Caki2 (cell line): ENCODE measurements around the gene DYRK2. TPM values are rescaled to one million over a fixed set of nuclear protein-coding genes. Genes with fewer than 3 reads are reported as not detected.
A peak's percentile ranks its signal among the peaks of the same experiment; 100 is the strongest.

Experiments
- DNase-seq: peaks from one replicate; pipeline ENCODE4 v3.0.0-alpha.2; 2015; ENCODE audit warnings: low read depth
- in situ Hi-C: cut with HindIII; loops from 2 replicates; pipeline ENCODE4 v1.10.0; 2016; ENCODE audit warnings: low sequenced_read_pairs, low pct_unique_long_range_greater_than_20kb, mixed read lengths
- total RNA-seq: library from RNA; depleted of rRNA; stranded (reverse); fragments of >200 nt; shearing (Covaris generic); gene quantifications from 2 replicates; pipeline ENCODE4 v1.2.3, GENCODE V29; 2014; ENCODE audit warnings: low replicate concordance; rRNA removed

DYRK2 gene
- total RNA-seq: 54.9 and 58.0 TPM in 2 replicates

DNA sequence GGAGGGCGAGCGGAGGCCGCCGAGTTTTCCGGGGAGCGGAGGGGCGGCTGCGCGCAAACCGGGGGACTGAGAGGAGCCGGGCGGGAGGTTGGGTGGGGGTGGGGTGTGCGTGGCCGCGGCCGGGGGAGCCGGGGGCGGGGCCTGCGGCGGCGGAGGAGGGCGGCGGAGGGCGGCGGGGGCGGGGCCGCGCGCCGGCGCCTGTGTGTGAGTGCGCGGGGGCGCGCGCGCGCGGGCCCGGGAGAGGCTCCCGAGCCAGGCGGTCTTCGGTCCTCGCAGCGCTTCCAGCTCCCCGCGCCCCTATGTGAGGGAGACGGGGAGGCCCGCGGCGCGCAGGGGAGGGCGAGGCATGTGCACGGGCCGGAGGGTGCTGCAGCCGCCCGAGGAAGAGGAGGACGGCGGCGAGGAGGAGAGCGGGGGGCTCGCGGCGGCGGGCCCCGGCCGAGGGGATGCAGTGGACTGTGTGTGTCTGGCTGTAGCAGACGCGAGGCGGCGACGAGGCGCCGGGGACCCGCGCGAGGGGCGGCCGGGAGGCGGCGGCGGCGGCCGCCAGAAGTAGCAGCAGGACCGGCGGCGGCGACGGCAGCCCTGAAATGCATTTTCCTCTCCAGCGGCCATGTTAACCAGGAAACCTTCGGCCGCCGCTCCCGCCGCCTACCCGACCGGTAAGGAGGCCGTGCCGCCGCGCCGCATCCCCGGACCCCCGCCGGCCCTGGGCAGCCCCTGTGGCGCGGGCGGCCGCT lies at the start of gene DYRK2:
TSS of gene DYRK2 (plus strand) at position 225 of the 740 bp plus-strand sequence. CDS start at position 614, 389 bp downstream.
- DNase-seq: peak; percentile 88
- in situ Hi-C loops: no loop called here

DNA sequence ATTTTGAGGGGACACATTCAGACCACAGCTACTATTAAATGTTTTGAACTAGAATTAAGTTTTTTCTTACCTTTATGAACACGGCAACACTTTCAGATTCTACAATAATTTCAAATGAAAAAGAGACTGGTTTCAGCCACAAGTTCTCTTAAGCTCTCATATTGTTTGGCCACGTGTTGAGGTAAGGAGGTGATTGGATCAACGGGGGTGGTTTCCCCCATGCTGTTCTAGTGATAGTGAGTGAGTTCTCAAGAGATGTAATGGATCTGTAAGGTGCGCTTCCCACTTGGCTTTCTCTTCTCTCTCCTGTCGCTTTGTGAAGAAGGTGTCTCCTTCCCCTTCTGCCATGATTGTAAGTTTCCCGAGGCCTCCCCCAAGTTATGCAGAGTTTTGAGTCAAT lies 48.9 kb upstream of the DYRK2 start:
- DNase-seq: no peak
- in situ Hi-C loops: no loop called here

DNA sequence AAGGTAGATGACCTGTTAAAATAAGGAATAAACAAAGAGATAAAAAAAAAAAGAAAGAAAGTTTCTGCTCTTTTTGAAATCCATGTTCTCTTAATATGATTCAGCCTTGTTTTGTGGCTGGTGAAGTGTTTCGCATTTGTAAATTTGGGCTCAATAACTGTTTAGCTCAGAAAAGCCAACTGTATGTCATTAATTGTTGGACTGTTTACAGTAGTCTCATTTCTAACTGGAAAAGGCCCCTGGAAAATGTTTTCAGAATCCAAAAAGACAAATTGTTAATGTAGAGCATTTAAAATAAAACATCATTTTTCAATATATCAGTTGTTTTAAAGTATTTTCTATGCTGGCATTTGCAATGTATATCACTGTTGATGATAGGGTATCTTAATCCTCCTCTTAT lies 47.4 kb upstream of the DYRK2 start:
- in situ Hi-C loops: no loop called here

DNA sequence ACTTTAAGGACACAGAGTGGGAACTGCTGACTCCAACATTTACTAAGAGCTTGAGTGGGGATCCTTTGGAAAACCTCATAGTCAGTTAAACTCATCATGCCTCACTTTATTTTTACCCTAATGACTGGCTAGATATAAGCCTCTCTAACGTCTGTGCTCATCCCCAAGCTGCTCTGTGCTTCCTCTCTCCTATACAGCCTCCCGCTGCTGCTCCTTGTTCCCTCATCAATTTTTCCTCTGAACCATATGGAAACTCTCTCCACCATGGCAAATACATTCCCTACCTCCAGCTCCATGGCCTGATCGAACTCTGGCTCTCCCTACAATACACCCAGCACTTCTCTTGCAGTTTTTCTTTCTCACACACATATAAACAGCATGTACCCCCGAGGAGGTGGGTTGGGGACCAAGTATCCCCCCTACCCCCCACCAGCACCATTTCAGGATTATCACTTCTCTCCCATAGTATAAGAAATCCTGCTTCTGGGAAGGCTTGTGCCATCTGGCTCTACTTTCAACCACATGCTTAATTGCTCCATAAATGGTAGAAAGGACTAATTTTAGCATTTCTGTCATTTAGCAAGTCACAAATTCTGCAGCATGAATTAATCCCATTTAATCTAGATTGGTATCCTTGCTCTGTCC lies 39.2 kb upstream of the DYRK2 start:
- no peak for DNase-seq
- in situ Hi-C loops: no loop called here

More for the DNA sequence above, 47.4 kb upstream of the DYRK2 start:
- no peak for DNase-seq

DNA sequence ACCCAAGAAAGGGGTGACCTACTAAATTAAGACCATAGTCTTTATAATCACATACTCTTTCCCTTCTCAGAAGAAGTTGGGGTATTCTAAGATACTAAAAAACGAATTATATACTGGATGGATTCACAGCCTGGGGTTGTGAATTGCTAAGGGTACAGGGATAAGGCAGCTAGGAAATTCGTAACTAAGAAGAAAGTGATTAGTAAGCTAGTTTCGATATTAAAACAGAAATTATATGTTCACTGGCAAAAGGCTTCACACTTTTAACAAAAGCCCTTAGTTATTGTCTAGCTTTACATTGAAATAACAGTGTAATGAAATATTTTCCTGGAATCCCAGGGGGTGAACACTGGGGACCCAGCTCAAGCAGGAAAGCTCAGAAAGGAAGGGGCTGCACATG lies 35.5 kb upstream of the DYRK2 start:
- no peak for DNase-seq
- in situ Hi-C loops: no loop called here

DNA sequence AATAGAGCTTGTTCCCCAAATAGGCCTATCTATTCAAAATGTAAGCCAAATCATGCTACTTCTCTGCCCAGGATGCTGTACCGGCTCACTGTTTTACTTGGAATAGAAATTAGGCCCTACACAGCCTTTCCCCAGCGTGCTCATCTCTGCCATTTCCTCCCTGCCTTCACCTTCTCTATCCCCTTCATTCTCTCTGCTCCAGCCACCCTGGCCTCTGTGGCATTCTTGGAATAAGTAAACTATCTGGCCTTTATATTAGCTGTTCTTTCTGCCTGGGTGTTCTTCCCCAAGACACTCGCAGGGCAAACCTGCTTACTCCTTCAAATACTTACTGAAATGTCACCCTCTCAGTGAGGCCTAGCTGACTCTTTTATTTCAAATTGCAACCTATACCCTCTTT lies 30.9 kb upstream of the DYRK2 start:
- in situ Hi-C loops: no loop called here
- DNase-seq: no peak

DNA sequence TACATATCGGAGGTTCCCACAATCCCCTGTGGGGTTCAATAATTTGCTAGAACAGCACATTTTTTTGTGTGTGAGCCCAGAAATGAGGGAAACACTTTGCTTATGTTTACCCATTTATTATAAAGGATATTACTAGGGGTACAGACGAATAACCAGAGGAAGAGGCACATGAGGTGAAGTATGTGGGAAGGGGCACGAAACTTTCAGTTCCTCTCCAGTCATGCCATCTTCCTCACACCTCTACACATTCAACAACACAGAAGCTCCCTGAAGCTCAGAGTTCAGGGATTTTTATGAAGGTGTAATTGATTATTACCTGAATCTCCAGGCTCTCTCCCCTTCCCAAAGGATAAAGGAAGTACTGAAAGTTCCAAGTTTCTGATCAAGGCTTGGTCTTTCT lies 30.2 kb upstream of the DYRK2 start:
- DNase-seq: no peak
- in situ Hi-C loops: no loop called here

DNA sequence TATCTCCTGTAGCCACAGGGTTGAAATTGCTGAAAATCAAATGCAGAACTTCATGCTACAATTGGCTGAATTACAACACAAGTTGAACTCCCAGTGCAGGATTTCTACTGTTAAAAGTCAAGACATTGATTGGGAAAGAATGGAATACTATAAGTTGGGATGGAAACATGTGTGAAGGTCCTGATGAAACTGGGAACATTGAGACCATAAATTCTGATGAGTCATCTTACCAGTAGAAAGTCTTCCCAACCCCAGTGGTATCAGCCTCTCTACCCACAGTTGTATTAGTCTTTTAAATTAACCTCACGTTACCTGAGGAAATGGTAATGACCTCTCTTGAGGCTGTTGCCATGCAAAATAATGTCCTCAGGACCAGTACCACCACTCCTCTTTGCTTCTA lies 27.4 kb upstream of the DYRK2 start:
- in situ Hi-C loops: no loop called here
- no peak for DNase-seq

DNA sequence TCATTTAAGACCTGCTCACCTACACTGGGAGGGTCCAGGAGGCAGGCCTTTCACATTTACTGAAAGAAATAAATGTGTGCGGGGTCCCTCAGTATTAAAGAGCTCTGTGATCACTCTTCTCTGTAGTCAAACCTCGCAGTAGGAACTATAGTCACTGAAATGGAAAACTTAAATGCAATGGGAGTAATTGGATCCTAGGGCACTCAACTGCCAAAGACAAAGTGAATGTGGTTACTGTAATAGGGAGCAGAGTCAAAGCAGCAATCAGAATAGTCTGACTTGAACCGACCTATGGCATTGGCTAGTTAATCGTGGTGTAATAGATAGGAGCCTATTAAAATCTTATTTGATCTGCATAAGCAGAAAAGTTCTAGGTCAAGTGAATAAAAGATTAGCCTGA lies 26.6 kb upstream of the DYRK2 start:
- in situ Hi-C loops: no loop called here
- no peak for DNase-seq

DNA sequence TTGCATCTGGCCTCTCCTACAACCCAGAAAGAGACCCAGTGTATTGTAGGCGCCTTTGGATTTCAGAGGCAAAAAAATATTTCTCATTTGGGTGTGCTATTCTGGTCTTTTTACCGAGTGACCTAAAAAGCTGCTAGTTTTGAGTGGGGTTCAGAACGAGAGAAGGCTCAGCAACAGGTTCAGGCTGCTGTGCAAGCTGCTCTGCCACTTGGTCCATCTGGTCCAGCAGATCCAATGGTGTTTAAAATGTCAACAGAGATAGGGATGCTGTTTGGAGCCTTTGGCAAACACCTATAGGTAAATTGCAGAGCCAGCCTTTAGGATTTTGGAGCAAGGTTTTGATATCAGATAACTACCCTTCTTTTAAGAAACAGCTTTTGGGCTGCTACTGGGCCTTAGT lies 25.3 kb upstream of the DYRK2 start:
- DNase-seq: no peak
- in situ Hi-C loops: no loop called here

DNA sequence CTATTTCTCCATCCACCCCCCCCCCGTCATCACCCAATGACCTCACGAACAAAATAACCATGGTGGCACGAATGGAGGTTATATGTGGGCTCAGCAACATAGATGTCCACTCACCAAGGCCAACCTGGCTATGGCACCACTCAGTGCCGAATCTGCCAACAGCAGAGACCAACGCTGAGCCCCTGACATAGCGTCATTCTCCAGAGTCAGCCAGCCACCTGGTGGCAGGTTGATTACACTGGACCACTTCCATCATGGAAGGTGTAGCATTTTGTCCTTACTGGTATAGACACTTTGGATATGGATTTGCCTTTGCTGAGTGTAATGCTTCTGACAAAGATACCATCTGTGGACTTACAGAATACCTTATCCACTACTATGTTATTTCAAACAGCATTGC lies 24.2 kb upstream of the DYRK2 start:
- no peak for DNase-seq
- in situ Hi-C loops: no loop called here

DNA sequence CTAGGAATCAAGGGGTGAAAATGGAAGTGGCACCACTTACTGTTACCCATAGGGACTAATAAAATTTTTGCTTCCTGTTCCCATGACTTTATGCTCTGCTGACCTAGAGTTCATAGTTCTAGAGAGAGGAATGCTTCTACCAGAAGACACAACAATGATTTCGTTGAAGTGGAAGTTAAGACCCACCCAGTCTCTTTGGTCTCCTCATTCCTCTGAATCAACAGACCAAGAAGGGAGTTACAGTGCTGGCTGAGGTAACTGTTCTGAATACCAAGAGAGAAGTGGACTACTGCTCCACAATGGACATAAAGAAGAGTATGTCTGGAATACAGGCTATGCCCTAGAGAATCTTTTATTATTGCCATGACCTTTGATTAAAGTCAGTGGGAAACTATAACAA lies 23.5 kb upstream of the DYRK2 start:
- DNase-seq: peak; percentile 99
- in situ Hi-C loops: no loop called here

DNA sequence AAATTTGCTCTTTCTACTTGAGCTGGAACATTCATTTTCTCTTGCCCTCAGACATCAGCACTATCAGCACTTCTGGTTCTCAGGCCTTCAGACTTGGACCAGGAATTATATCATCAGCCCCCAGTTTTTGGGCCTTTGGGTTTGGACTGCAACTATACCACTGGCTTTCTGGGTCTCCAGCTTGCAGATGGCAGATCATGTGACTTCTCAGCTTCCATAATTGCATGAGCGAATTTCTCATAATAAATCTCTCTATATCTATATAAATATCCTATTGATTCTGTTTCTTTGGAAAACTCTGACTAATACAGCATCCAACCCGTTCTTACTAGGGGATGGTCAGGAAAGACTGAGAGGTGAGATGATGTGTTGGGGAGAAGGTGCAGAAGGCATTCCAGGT lies 22.4 kb upstream of the DYRK2 start:
- in situ Hi-C loops: no loop called here
- DNase-seq: no peak

DNA sequence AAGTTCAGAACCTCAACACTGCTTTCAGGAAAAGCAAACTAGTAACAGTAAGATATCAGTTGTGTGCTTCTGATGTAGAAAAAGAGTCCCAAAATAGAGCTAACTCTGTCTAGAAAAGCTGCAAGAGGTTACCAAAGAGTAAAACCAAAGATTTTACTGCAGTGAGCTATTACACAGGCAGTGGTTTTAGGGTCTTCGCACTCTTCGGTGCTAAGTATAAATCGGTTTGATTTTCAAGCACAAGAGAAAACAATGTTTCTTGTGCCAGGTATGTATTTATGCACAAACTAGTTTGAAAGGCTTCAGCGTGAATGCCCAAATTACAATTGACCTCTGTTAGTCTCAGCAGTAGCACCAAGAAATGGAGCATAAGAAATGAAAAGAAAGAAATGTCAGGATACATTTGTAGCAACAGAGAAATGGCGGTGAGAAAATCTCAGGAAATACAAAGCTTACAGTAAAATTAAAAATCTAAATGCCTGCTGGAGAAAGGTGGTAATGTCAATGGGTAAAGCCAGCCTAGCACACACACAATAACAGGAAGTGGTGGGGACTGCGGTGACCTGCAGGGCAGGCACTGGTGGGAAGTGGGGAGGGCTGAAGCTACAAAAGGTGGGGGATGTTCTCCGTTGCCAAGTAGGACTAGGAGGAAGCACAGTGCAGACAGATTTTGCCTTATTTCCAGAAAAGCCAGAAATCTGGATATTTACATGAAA lies 18.0 kb upstream of the DYRK2 start:
- in situ Hi-C loops: no loop called here

DNA sequence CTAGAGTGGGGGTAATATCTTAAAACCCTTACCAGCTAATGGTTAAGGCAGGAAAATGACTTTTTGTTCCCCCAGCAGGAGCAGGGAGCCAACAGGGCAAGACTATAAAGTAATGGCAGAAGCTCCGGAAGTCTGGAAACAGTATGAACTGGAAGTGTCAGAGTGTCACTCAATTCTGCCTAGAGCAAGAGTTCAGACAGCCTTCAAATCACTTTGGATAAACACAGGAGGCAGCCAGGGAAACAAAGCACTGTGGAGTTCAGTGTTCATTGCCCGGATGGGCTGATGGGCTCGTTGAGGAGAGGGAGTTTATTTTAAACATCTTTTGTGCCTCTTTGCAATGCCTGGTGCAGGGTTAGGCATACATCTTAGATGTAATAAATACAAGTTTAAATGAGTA lies 16.5 kb upstream of the DYRK2 start:
- no peak for DNase-seq
- in situ Hi-C loops: no loop called here

More for the DNA sequence above, 18.0 kb upstream of the DYRK2 start:
- no peak for DNase-seq

DNA sequence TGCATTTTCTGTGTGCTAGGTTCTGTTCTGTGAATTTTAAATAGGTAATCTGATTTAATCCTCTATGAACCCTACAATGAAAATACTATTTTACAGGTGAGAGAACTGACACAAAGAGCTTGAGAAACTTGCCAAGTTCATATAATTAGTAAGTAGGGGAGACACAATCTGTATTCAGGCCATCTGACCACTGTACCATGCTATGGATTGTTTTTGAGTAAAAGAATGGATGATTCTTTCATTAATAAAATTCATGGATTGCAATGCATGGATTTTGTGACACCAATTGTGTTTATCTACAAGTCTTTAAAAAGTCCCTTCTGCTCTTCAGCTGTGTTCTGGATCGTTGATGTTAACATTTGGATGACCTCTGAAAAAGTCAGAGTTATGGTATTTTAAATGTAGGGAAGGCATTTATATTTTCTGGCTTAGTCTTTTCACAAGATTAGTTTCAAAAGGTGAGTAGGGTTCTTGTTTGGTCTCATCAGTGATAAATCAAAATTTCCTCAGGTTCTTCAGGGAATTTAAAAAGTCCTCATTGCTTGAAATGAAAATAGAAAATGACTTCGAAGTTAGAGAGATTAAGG lies 15.4 kb upstream of the DYRK2 start:
- no peak for DNase-seq
- in situ Hi-C loops: no loop called here

DNA sequence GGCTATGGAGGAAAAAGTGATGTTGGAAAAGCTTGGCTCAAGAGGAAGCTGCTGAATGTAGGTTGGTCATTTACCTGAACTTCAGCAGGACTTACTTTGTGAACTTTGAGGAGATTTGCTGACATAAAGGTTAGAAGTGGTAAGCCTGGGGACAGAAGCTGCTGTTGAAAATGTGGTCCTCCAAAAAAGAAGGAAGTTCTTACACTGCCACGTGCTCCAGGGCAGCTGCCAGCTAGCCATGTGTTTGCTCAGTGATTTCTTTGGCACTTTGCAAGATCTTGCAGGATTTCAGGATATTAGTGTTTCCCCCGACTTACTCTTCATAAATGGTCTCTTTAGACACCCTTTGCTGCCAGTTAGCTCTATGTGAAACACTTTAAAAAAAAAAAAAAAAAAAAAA lies 14.8 kb upstream of the DYRK2 start:
- in situ Hi-C loops: no loop called here
- no peak for DNase-seq

DNA sequence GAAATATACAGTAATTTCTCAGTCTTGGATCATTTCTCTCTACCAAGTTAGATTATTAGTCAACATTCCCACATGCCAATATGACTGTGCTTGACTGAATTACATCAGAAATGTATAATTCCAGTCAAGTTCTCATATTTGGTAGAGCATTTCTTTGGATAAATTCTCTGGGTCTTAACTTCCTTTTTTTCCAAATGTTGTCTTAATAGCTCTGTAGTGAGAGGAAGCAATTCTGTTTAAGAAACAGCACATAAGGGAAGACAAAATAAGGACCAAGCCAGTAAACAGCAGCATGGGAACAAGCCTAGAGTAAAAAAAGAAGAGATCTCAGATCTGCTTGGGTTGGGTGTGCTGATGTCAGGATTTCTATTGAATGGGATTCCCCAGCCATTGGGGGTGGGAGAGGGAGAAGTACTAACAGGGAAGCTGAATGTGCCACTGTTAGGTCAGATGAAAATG lies 14.2 kb upstream of the DYRK2 start:
- in situ Hi-C loops: no loop called here
- DNase-seq: no peak

DNA sequence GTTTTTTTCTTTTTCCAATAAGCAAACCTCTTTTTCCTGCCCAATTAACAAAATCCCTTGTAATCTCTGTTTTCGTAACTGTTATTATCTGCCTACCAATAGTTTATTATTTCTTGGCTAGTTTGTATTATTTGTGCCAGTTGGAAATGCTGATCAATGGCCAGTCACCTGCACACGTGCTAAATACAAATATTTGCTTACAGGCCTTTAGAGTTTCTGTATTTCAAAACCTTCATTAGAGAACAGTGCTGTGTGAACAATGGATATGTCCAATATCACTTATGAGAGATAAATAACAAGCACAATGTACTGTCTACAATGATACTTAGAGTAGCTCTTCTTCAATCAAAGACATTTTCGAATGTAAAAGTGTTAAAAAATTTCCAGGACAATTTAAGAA lies 10.8 kb upstream of the DYRK2 start:
- DNase-seq: no peak
- in situ Hi-C loops: no loop called here
